Measurements from ENCODE around the gene ZMIZ1. TPM values are rescaled to one million over a fixed set of nuclear protein-coding genes. Genes with fewer than 3 reads are reported as not detected.

The ZMIZ1 gene
- total and polyA plus RNA-seq, 4 donors, result 18.3 to 80.2 (median 42.6) TPM

DNA sequence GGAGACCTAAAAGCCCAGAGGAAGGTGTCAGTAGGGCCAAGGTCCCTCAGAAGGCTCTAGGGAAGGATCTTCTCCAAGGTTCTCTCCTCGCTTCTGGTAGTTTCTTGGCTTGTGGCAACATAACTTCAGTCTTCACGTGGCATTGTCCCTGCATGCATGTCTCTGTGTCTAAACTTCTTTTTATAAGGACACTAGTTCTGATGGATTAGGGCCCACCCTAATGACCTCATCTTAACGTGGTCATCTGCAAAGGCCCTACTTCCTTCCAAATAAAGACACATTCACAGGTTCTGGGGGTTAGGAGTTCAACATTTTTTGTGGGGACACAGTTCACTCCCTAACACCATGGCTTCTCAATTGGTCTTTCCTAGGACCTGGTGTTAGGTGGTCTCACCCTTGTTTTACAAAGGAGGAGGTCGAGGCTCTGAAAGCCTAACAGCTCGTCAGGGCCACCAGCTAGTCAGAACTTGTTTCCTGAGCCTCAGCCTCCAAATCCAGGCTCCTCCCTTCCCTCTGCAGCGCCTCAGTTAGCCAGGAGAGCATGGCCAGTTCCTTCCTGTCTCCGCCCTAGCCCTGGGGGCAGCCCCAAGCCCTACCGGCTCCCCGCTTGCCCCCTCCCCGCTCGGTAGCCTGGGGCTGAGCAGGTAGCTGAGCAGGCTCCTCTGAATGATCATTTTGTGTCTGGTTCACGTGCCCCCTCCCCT lies 168.8 kb downstream of the ZMIZ1 start:
- H3K9me3 ChIP-seq (ENCODE audit: control insufficient read depth in 4 of 4, insufficient read depth in 3 of 4, low read length in 3 of 4), result no peaks in the 10 kb centered on the region
- H3K9ac ChIP-seq (ENCODE audit: insufficient read depth in 1 of 2, low read length in 2 of 2), result no peak overlapping the region
- DNase-seq (peak in 1 of 3 donors; percentile 59), ATAC-seq (ENCODE audit: insufficient read depth, low FRiP score) (no peak)
- no peaks in the 10 kb centered on the region for H3K27me3 ChIP-seq (ENCODE audit: control insufficient read depth in 3 of 3, insufficient read depth in 3 of 3, low read length in 2 of 3)
- H3K27ac ChIP-seq (ENCODE audit: low read depth in 1 of 2, low read length in 1 of 2), result peak overlapping the region in 1 of 2 donors; percentile 83
- WGBS, 2 donors, result 48 to 54% methylated on average over 12 of the region's 12 CpGs
- peaks cover 8 to 51% (median 39%) of the 10 kb centered on the region in 5 donors for H3K4me1 ChIP-seq (ENCODE audit: control insufficient read depth in 5 of 5, insufficient read depth in 5 of 5, low read length in 5 of 5)
- peaks cover 0 to 7% (median 0%) of the 10 kb centered on the region in 4 donors for H3K36me3 ChIP-seq (ENCODE audit: control insufficient read depth in 4 of 4, insufficient read depth in 4 of 4, low read length in 4 of 4)
- H3K4me3 ChIP-seq, result no peak overlapping the region
- no peak for TF ChIP-seq CTCF (IDR thresholded peaks at IDR 0.05; ENCODE audit: control extremely low read depth, extremely low read depth)

GRCh38 chr10:79238158-79238520 lies 169.4 kb downstream of the ZMIZ1 start:
- ATAC-seq (ENCODE audit: insufficient read depth, low FRiP score) (no peak), DNase-seq (no peak)
- Histone ChIP-seq H3K9me3 (ENCODE audit: control insufficient read depth in 4 of 4, insufficient read depth in 3 of 4, low read length in 3 of 4) (no peaks in the 10 kb centered on the region), H3K36me3 (ENCODE audit: control insufficient read depth in 4 of 4, insufficient read depth in 4 of 4, low read length in 4 of 4) (peaks cover 0 to 2% (median 0%) of the 10 kb centered on the region in 4 donors), H3K4me1 (ENCODE audit: control insufficient read depth in 5 of 5, insufficient read depth in 5 of 5, low read length in 5 of 5) (peaks cover 8 to 51% (median 39%) of the 10 kb centered on the region in 5 donors), H3K9ac (ENCODE audit: insufficient read depth in 1 of 2, low read length in 2 of 2) (no peak overlapping the region), H3K27ac (ENCODE audit: low read depth in 1 of 2, low read length in 1 of 2) (peak overlapping the region in 1 of 2 donors; percentile 83), H3K27me3 (ENCODE audit: control insufficient read depth in 3 of 3, insufficient read depth in 3 of 3, low read length in 2 of 3) (no peaks in the 10 kb centered on the region), H3K4me3 (no peak overlapping the region)
- no peak for TF ChIP-seq CTCF (IDR thresholded peaks at IDR 0.05; ENCODE audit: control extremely low read depth, extremely low read depth)
- 48 to 64% methylated on average over 6 of the region's 6 CpGs for WGBS, 2 donors

GRCh38 chr10:79238606-79239005 lies 169.8 kb downstream of the ZMIZ1 start:
- Histone ChIP-seq H3K27me3 (ENCODE audit: control insufficient read depth in 3 of 3, insufficient read depth in 3 of 3, low read length in 2 of 3) (no peaks in the 10 kb centered on the region), H3K36me3 (ENCODE audit: control insufficient read depth in 4 of 4, insufficient read depth in 4 of 4, low read length in 4 of 4) (peaks cover 0 to 2% (median 0%) of the 10 kb centered on the region in 4 donors), H3K27ac (ENCODE audit: low read depth in 1 of 2, low read length in 1 of 2) (peak overlapping the region in 1 of 2 donors; percentile 48), H3K9ac (ENCODE audit: insufficient read depth in 1 of 2, low read length in 2 of 2) (no peak overlapping the region), H3K4me3 (no peak overlapping the region), H3K9me3 (ENCODE audit: control insufficient read depth in 4 of 4, insufficient read depth in 3 of 4, low read length in 3 of 4) (no peaks in the 10 kb centered on the region), H3K4me1 (ENCODE audit: control insufficient read depth in 5 of 5, insufficient read depth in 5 of 5, low read length in 5 of 5) (peaks cover 8 to 52% (median 41%) of the 10 kb centered on the region in 5 donors)
- WGBS, 2 donors, result 63 to 81% methylated on average over 2 of the region's 2 CpGs
- no peak for TF ChIP-seq CTCF (IDR thresholded peaks at IDR 0.05; ENCODE audit: control extremely low read depth, extremely low read depth)
- no peak for DNase-seq
- ATAC-seq (ENCODE audit: insufficient read depth, low FRiP score), result no peak

All from lung (tissue), 12 donors.